DND-41 (cell line): ENCODE measurements around the gene TAP2.

Experiments used
- ATAC-seq: fragments of 200-7000 bp; cut with Tn5 transposase; 3 replicates; pipeline ENCODE4 v1.9.1; 2021; ENCODE audit warnings: low read depth; ENCODE audit not compliant: insufficient read depth
- DNase-seq: peaks from one replicate; pipeline ENCODE4 v3.0.0-alpha.2; 2020
- H2AFZ ChIP-seq: 2 replicates; pipeline ENCODE4 v1.6.0; 2012; ENCODE audit warnings: low read depth, low read length
- H3K27ac ChIP-seq: 2 replicates; pipeline ENCODE4 v1.5.1; 2012; ENCODE audit warnings: low read length, inconsistent platforms
- H3K27me3 ChIP-seq: fragments of 200-600 bp; sonication (generic); 2 replicates; pipeline ENCODE4 v1.6.0; 2012; ENCODE audit warnings: low read length, mild to moderate bottlenecking, inconsistent platforms; ENCODE audit not compliant: insufficient read depth, poor library complexity
- H3K36me3 ChIP-seq: 2 replicates; pipeline ENCODE4 v1.5.1; 2012; ENCODE audit warnings: low read length, inconsistent platforms; ENCODE audit not compliant: insufficient read depth
- H3K4me1 ChIP-seq: 2 replicates; pipeline ENCODE4 v1.5.1; 2012; ENCODE audit warnings: mild to moderate bottlenecking, low read length; ENCODE audit not compliant: insufficient read depth
- H3K4me2 ChIP-seq: 2 replicates; pipeline ENCODE4 v1.6.0; 2012; ENCODE audit warnings: mild to moderate bottlenecking, moderate library complexity, low read length, inconsistent platforms; ENCODE audit not compliant: insufficient read depth
- H3K4me3 ChIP-seq, 2 experiments: fragments of 200-600 bp in 1 of 2; shearing (Covaris generic) in 1 of 2; 2 replicates each; pipeline ENCODE4 v1.5.1; 2012 to 2016; ENCODE audit warnings: inconsistent platforms in 2 of 2, low read length in 2 of 2, mild to moderate bottlenecking in 2 of 2, low read depth in 1 of 2, moderate library complexity in 1 of 2
- H3K79me2 ChIP-seq: 2 replicates; pipeline ENCODE4 v1.6.0; 2012; ENCODE audit warnings: low read length, inconsistent platforms; ENCODE audit not compliant: insufficient read depth
- H3K9ac ChIP-seq: 2 replicates; pipeline ENCODE4 v1.6.0; 2012; ENCODE audit warnings: low read depth, mild to moderate bottlenecking, inconsistent platforms, low read length, moderate library complexity
- H3K9me3 ChIP-seq: 2 replicates; pipeline ENCODE4 v1.5.1; 2012; ENCODE audit warnings: low read length, moderate library complexity, mild to moderate bottlenecking, inconsistent platforms; ENCODE audit not compliant: insufficient read depth, severe bottlenecking
- H4K20me1 ChIP-seq: 2 replicates; pipeline ENCODE4 v1.6.0; 2012; ENCODE audit warnings: low read length; ENCODE audit not compliant: insufficient read depth
- EZH2 ChIP-seq: IDR thresholded peaks from 3 replicates; pipeline ENCODE4 v1.6.1; 2012; ENCODE audit warnings: borderline replicate concordance, low read depth, mild to moderate bottlenecking, moderate library complexity, low read length, inconsistent platforms; ENCODE audit not compliant: severe bottlenecking
- TF ChIP-seq, protein P1 (sequence below): IDR thresholded peaks from 2 replicates; pipeline ENCODE4 v1.5.1; 2012; ENCODE audit warnings: borderline replicate concordance, low read length, moderate library complexity, mild to moderate bottlenecking; ENCODE audit not compliant: poor library complexity, severe bottlenecking; ENCODE audit errors: extremely low read depth

Gene TAP2

GRCh38 chr6:32852844-32853540 lies 14.5 kb upstream of the TAP2 start:
- Histone ChIP-seq H3K4me1 (peaks cover 33% of the 10 kb centered on the region), H3K27ac (peak overlapping the region; percentile 98), H3K4me2 (peak overlapping the region; percentile 75), H3K4me3 (peak overlapping the region; percentile 55 to 79), H2AFZ (peak overlapping the region; percentile 91), H3K27me3 (no peaks in the 10 kb centered on the region), H4K20me1 (no peaks in the 10 kb centered on the region), H3K9me3 (no peaks in the 10 kb centered on the region), H3K36me3 (peaks cover 38% of the 10 kb centered on the region), H3K79me2 (peaks cover 29% of the 10 kb centered on the region), H3K9ac (peak overlapping the region; percentile 83)
- DNase-seq (peak; percentile 56), ATAC-seq (peak; percentile 34)
- TF ChIP-seq, protein P1, sequence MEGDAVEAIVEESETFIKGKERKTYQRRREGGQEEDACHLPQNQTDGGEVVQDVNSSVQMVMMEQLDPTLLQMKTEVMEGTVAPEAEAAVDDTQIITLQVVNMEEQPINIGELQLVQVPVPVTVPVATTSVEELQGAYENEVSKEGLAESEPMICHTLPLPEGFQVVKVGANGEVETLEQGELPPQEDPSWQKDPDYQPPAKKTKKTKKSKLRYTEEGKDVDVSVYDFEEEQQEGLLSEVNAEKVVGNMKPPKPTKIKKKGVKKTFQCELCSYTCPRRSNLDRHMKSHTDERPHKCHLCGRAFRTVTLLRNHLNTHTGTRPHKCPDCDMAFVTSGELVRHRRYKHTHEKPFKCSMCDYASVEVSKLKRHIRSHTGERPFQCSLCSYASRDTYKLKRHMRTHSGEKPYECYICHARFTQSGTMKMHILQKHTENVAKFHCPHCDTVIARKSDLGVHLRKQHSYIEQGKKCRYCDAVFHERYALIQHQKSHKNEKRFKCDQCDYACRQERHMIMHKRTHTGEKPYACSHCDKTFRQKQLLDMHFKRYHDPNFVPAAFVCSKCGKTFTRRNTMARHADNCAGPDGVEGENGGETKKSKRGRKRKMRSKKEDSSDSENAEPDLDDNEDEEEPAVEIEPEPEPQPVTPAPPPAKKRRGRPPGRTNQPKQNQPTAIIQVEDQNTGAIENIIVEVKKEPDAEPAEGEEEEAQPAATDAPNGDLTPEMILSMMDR = no peak
- no peak for TF ChIP-seq EZH2

DNA sequence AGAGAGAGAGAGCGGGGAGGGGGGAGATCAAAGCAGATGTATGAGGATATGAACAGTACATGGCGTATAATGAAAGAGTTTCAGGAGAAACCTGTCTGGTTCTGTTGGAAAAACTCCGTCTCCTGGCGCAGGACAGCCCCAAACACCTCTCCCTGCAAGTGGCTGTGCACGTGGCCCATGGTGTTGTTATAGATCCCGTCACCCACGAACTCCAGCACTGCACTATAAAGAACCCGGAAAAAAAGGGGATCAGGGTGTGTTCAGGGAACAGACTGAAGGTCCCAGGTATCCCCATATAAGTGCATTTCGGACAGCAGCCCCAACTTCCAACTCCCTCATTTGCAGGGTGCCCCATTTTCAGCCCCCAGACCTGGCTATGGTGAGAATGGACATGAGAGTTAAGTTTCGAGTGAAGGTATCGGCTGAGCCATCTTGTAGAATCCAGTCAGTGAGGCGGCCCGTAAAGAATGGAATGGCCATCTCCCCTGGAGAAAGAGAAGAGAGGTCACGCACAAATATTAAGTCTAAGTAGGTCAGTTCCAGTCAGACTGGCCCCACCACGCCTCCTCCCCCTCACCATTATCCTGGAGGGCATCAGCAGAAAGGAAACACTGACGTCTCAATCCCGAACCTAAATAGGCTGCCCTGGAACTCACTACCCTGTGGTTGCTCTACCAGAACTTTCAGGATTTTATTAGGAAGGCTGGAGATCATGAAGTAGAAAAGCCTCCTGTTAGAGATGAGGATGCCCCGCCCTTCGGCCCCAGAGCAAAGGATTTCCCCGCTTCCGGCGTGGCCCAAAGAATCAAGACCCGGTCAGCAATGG lies 13.7 kb upstream of the TAP2 start:
- H3K27me3 ChIP-seq = no peaks in the 10 kb centered on the region
- peaks cover 30% of the 10 kb centered on the region for H3K79me2 ChIP-seq
- peak overlapping the region in 1 of 2 experiments; percentile 79; a peak in 3 of 4 replicates for H3K4me3 ChIP-seq
- peak overlapping the region; percentile 83 for H3K9ac ChIP-seq
- H3K36me3 ChIP-seq = peaks cover 38% of the 10 kb centered on the region
- H4K20me1 ChIP-seq = no peaks in the 10 kb centered on the region
- DNase-seq (no peak), ATAC-seq (no peak)
- peaks cover 33% of the 10 kb centered on the region for H3K4me1 ChIP-seq
- H2AFZ ChIP-seq = 0 out of 2 replicates have a peak overlapping the region, but pooled peaks have one; percentile 91
- peak overlapping the region; percentile 15; the same call in 1 of the 2 replicates for H3K27ac ChIP-seq
- TF ChIP-seq EZH2 = no peak
- TF ChIP-seq, protein P1 = no peak
- peak overlapping the region; percentile 75 for H3K4me2 ChIP-seq
- H3K9me3 ChIP-seq = no peaks in the 10 kb centered on the region

GRCh38 chr6:32851025-32851424 lies 12.5 kb upstream of the TAP2 start:
- no peak for ATAC-seq
- Histone ChIP-seq H3K36me3 (peaks cover 37% of the 10 kb centered on the region), H3K4me3 (no peak overlapping the region), H3K79me2 (peaks cover 32% of the 10 kb centered on the region), H3K4me1 (peaks cover 41% of the 10 kb centered on the region), H3K27me3 (no peaks in the 10 kb centered on the region), H2AFZ (no peak overlapping the region), H3K4me2 (no peak overlapping the region), H3K9me3 (no peaks in the 10 kb centered on the region), H4K20me1 (no peaks in the 10 kb centered on the region), H3K27ac (no peak overlapping the region), H3K9ac (no peak overlapping the region)
- TF ChIP-seq, protein P1 = no peak
- no peak for TF ChIP-seq EZH2
- no peak for DNase-seq
